ENCODE measurements around the gene MTX1.
"Not testable (repeated sequence)": the region's sequence is repeated elsewhere in the genome, so short reads cannot be mapped to it uniquely, and the experiment has no call there.

MTX1 gene

DNA sequence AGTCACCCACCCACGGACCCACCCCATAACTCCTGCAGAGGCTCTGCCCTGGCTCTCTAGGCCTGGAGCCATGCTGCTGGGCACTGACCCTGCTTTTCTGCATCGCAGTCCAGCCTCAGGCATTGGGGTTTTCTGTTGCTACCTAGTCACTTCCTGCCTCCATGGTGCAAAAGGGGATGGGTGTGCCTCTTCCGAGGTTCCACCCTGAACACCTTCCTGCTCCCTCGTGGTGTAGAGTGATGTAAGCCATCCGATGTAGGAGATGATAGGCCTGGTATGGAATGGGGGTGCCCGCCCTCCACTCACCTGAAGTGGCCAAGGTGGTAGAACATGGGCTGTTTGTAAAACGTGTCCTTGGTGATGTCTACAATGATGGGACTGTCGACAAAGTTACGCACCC lies 26.9 kb downstream of the MTX1 start:
- DNase-seq (ENCODE audit: low read depth), result not testable (repeated sequence)

DNA sequence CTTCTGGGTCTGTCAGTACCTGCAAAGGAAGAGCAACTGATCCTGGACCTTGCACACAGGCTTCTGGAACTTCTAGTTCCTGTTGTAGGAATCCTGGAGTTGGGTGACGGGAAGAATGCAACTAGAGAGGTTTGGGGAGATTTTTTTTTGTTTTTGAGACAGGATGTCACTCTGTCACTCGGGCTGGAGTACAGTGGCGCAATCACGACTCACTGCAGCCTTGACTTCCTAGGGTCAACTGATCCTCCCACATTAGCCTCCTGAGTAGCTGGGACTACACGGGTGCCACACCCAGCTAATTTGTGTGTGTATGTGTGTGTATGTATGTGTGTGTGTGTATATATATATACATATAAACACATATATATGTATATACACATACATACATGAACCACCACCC lies 28.0 kb downstream of the MTX1 start:
- DNase-seq (ENCODE audit: low read depth), result no peak

DNA sequence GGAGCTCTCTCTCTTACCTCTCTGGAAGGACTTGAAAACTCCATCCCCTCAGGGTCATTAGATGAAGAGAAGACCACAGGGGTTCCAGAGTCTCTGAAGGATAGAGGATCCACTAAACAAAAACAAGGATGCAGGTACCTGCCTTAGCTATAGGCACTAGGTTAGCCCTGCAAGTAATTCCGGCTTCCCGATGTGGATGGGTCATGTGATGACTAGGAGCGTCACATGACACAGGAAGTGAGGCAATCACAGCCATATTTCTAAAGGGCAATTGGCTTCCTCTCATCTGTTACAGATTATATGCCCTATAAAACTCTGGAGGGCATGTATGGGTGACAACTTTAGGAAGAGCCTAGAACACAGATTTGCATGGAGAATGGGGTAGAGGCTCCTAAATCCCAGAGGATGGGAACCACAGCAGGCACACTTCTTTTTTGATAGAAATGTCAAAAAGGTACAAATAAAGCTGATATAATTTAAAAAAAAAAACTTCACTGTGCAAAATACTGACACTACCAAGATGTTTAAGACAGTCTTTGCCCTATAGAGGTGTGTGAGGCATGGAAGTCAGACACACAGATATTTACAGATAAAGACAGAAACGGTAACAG lies 32.7 kb downstream of the MTX1 start:
- peak; percentile 29 for DNase-seq (ENCODE audit: low read depth)

GRCh38 chr1:155241841-155242264 lies 33.4 kb downstream of the MTX1 start:
- no peak for DNase-seq (ENCODE audit: low read depth)

DNA sequence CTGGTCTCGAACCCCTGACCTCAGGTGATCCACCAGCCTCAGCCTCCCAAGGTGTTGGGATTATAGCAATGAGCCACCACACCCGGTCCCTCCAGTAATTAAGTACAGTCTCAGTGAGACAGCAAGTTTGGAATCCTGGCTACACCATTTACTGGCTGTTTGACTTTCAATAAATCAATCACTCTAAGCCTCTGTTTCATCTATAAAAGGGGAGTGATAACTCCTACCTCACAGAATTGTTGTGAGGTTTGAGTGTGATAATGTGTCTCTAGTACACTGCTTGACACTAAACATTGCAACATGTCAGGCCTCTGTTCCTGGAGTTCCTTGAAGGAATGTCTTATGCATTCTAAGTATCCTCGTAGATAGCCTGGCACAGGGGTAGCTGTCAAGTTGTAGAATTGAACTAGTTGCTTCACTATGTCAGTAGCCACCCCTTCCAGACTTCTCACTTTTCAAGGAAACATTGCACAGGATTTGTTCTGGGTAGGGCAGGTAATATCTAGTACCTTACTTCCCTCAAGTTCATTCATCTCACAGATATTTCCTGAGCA lies 34.4 kb downstream of the MTX1 start:
- DNase-seq (ENCODE audit: low read depth), result no peak

DNA sequence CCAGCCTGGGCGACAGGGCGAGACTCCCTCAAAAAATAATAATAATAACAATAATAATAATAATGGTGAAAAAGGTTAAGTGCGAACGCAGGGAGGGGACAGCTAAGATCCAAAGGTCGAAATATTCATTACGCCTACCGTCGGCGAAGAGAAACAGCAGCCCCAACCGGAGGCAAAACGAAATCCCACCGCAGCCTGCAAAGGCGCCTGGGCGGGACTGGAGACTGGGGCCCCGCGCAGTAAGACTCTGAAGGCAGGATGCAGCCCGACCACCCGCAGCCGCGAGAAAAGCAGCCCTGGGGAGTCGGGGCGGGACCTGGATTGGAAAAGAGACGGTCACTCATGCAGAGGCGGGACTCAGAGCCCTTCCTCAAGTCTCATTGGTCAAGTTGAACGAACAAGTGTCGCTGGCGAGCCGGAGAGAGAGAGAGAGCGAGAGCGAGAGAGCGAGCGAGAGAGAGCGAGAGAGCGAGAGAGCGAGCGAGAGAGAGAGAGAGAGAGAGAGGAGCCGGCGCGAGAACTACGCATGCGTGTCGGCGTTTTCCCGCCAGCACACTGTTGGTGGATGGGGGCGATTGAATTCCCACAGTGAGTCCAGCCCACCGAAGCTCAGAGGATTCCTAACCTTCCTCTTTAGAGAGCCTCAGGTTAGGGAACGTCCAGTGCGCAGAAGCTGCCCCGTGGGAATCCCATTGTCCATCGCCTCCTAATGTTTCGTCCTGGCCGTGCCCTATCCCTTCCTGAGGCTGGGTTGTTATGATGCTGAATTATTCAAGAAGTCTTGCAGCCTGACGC lies 36.1 kb downstream of the MTX1 start:
- peak; percentile 94 for DNase-seq (ENCODE audit: low read depth)

- no peak for DNase-seq (ENCODE audit: low read depth)
Observed at GRCh38 chr1:155245163-155245524, 36.6 kb downstream of the MTX1 start.

DNA sequence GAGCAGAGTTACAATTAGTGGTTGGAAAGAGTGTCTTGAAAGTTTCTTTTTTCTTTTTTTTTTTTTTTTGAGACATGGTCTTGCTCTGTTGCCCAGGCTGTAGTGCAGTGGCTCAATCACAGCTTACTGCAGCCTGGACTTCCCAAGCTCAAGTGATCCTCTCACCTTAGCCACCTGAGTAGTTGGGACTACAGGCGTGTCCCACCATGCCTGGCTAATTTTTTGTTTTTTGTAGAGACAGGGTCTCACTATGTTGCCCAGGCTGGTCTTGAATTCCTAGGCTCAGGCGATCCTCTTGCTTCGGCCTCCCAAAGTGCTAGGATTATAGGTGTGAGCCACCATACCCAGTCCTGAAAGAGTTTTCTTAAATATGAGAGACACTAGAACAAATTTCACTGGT lies 38.3 kb downstream of the MTX1 start:
- not testable (repeated sequence) for DNase-seq (ENCODE audit: low read depth)

GRCh38 chr1:155247667-155248553 lies 39.4 kb downstream of the MTX1 start:
- DNase-seq (ENCODE audit: low read depth), result no peak

GRCh38 chr1:155250246-155250632 lies 41.7 kb downstream of the MTX1 start:
- no peak for DNase-seq (ENCODE audit: low read depth)

GRCh38 chr1:155250633-155251449 lies 42.3 kb downstream of the MTX1 start:
- DNase-seq (ENCODE audit: low read depth), result peak; percentile 93

DNA sequence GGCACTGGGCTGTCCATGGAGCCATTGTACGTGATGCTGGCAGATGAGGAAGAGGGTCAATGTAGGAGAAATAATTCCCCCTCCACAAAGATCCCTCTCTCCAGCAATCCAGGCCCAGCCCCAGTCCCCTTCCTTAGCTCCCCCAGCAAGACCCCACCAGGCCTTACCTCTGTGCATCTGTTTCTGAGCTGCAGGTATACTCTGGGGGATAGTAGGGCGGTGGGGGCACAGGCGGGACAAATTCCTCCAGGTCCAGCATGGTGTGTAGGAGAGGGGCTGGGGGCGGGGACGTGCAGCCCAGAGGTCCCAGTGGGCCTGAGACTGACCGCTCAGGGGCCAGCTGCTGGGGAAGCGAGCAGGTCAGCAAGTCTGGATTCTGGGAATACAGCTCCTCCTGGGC lies 43.1 kb downstream of the MTX1 start:
- DNase-seq (ENCODE audit: low read depth), result no peak

DNA sequence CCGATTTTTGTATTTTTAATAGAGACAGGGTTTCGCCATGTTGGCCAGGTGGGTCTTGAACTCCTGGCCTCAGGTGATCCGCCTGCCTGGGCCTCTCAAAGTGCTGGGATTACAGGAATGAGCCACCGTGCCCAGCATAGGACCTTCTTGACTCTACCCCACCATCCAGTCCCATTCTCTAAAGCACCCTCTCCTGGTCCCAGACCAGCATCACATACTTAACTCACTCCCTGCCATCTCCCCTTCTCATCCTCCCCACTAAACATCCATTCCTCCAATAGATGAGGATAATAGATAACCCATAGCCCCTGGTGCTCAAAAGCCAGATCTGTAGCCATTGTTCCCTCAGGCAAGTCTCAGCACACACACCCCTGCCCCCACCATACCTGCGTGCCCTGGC lies 44.7 kb downstream of the MTX1 start:
- no peak for DNase-seq (ENCODE audit: low read depth)

- DNase-seq (ENCODE audit: low read depth), result no peak
Observed at GRCh38 chr1:155253797-155254196, 45.3 kb downstream of the MTX1 start.

GRCh38 chr1:155254228-155254713 lies 45.8 kb downstream of the MTX1 start:
- DNase-seq (ENCODE audit: low read depth), result no peak

- no peak for DNase-seq (ENCODE audit: low read depth)
Observed at GRCh38 chr1:155254714-155255242, 46.3 kb downstream of the MTX1 start.

DNA sequence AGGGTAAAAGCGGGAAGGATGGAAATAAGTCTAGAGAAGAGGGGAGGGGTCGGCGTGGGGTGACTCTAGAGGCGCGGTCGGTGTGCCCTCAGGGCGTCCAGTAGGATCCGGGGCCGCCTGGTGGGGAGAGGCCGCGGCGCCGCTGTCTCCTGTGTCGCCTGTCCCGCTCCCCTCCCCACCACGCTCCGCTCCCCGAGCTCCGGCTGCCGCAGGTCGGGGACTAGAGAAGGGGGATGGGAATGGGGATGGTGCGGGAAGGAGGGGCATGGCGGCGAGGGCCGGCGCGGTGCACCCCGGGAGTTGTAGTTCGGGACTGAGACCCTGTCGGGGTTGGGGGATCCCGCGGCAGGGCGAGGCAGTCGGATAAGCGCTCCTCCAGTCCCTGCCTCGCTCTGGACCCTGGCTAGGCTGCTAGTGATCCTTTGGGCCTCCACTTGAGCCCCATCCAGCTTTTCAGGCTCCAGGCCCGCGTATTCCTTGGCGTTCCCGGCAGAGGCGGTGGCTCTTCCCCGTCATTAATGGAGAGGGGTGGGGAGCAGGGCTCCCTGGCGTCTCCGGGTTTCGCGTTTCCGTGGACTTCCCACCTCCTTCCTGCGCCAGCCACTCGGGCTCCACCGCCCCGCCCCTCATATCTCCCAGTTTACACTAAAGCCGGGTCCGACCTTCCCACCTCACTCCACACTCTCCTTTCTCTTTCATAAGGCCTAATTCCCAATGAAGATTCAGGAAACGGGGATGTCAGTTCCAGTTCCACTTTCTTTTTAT lies 46.9 kb downstream of the MTX1 start, which contains the start of gene ENTREP3:
Gene ENTREP3 (minus strand): TSS at position 241 of the 765 bp plus-strand sequence. CDS start 606 bp downstream, outside the sequence.
- DNase-seq (ENCODE audit: low read depth), result peak; percentile 54

DNA sequence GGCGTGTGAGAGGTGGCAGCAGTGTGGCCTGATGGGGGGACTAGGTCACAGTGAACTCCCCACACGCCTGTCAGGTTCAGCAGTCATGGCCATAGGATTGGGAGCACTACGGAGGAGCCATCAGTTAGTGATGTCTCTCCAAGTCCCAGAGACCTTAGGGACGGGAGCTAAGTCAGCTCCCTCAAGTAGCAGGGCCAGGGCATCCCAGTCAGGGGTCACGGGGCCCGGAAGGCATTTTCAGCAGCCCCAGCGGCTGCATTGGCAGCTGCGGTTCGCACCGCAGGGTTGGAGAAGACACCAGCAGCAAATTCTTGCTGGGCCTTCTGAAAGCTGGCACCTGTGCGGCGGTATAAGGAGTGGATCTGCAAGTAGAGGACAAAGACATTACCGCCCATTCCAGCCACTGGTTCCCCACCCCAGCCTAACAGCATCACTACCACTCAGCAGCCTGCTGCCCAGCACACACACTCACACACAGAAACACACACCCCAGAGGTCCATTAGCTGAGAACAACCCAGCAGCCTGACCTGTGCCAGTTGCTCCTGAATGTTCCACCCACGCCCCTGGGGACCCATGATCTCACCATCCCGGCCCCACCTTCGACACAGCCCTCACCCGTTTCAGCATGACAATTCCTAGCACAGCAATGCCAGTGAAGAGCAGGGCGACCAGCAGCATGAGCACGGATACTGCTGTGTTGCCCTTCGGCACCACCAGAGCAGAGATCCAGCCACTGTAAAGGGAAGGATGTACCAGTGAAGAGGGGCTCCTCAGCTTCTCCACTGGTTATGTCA lies 47.8 kb downstream of the MTX1 start:
- no peak for DNase-seq (ENCODE audit: low read depth)

GRCh38 chr1:155260276-155260675 lies 51.8 kb downstream of the MTX1 start:
- no peak for DNase-seq (ENCODE audit: low read depth)

DNA sequence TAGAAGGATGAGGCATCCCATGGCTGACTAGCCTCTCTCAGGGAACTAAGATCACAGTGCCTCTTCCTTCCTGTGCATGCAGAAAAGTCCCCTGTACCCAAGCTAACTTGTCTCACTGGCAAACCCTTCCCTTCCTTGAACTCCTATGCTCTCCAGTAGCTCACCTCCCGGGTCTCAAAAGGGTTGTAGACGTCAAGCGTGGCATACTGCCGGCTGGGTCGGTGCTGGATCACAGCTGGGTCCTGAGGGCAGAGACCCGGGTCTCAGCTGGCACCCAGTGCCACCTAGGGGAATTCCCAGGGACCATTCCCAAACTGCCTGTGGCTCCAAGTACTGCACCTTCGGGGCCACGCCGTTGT lies 53.0 kb downstream of the MTX1 start:
- DNase-seq (ENCODE audit: low read depth), result no peak

Measured in stimulated activated CD8-positive, alpha-beta memory T cell treated with anti-CD3 and anti-CD28 coated beads, Interleukin-7, amount 100 ng/mL, for 24 hours (primary cell).